ENCODE measurements around the gene MTMR3.
"Not testable (repeated sequence)": the region's sequence is repeated elsewhere in the genome, so short reads cannot be mapped to it uniquely, and the experiment has no call there.

The MTMR3 gene

GRCh38 chr22:29846290-29846689 is 36.7 kb upstream of the MTMR3 start:
- no peak for ATAC-seq (ENCODE audit: low read depth)
- Histone ChIP-seq H3K27ac (ENCODE audit: poor library complexity, severe bottlenecking) (no peak overlapping the region), H3K4me3 (ENCODE audit: severe bottlenecking) (no peak overlapping the region), H3K9me3 (ENCODE audit: severe bottlenecking) (no peaks in the 10 kb centered on the region), H3K36me3 (ENCODE audit: low read depth) (no peaks in the 10 kb centered on the region), H3K27me3 (ENCODE audit: insufficient read depth, poor library complexity, severe bottlenecking) (no peaks in the 10 kb centered on the region), H3K4me1 (ENCODE audit: insufficient read depth, poor library complexity, severe bottlenecking) (peaks cover 15% of the 10 kb centered on the region)
- DNase-seq (ENCODE audit: low spot score): no peak
- no peak for TF ChIP-seq CTCF (IDR thresholded peaks at IDR 0.05; ENCODE audit: poor library complexity, severe bottlenecking)

- Histone ChIP-seq H3K27me3 (ENCODE audit: insufficient read depth, poor library complexity, severe bottlenecking) (no peaks in the 10 kb centered on the region), H3K9me3 (ENCODE audit: severe bottlenecking) (no peaks in the 10 kb centered on the region), H3K4me3 (ENCODE audit: severe bottlenecking) (no peak overlapping the region), H3K36me3 (ENCODE audit: low read depth) (no peaks in the 10 kb centered on the region), H3K27ac (ENCODE audit: poor library complexity, severe bottlenecking) (no peak overlapping the region), H3K4me1 (ENCODE audit: insufficient read depth, poor library complexity, severe bottlenecking) (peaks cover 6% of the 10 kb centered on the region)
- DNase-seq (ENCODE audit: low spot score) (no peak), ATAC-seq (ENCODE audit: low read depth) (no peak)
- no peak for TF ChIP-seq CTCF (IDR thresholded peaks at IDR 0.05; ENCODE audit: poor library complexity, severe bottlenecking)
These were observed 34.9 kb upstream of the MTMR3 start for GRCh38 chr22:29848111-29848510.

GRCh38 chr22:29854432-29854831 is 28.5 kb upstream of the MTMR3 start:
- DNase-seq (ENCODE audit: low spot score): no peak
- Histone ChIP-seq H3K4me3 (ENCODE audit: severe bottlenecking) (no peak overlapping the region), H3K27me3 (ENCODE audit: insufficient read depth, poor library complexity, severe bottlenecking) (no peaks in the 10 kb centered on the region), H3K9me3 (ENCODE audit: severe bottlenecking) (no peaks in the 10 kb centered on the region), H3K4me1 (ENCODE audit: insufficient read depth, poor library complexity, severe bottlenecking) (no peaks in the 10 kb centered on the region), H3K36me3 (ENCODE audit: low read depth) (no peaks in the 10 kb centered on the region), H3K27ac (ENCODE audit: poor library complexity, severe bottlenecking) (no peak overlapping the region)
- no peak for ATAC-seq (ENCODE audit: low read depth)
- TF ChIP-seq CTCF (IDR thresholded peaks at IDR 0.05; ENCODE audit: poor library complexity, severe bottlenecking): no peak

GRCh38 chr22:29855611-29856181 is 27.3 kb upstream of the MTMR3 start:
- no peak overlapping the region for H3K4me3 ChIP-seq (ENCODE audit: severe bottlenecking)
- DNase-seq (ENCODE audit: low spot score): no peak
- H3K27me3 ChIP-seq (ENCODE audit: insufficient read depth, poor library complexity, severe bottlenecking): no peaks in the 10 kb centered on the region
- no peak for ATAC-seq (ENCODE audit: low read depth)
- H3K4me1 ChIP-seq (ENCODE audit: insufficient read depth, poor library complexity, severe bottlenecking): no peaks in the 10 kb centered on the region
- no peaks in the 10 kb centered on the region for H3K9me3 ChIP-seq (ENCODE audit: severe bottlenecking)
- no peaks in the 10 kb centered on the region for H3K36me3 ChIP-seq (ENCODE audit: low read depth)
- no peak for TF ChIP-seq CTCF (IDR thresholded peaks at IDR 0.05; ENCODE audit: poor library complexity, severe bottlenecking)
- no peak overlapping the region for H3K27ac ChIP-seq (ENCODE audit: poor library complexity, severe bottlenecking)

- Histone ChIP-seq H3K27me3 (ENCODE audit: insufficient read depth, poor library complexity, severe bottlenecking) (no peaks in the 10 kb centered on the region), H3K9me3 (ENCODE audit: severe bottlenecking) (no peaks in the 10 kb centered on the region), H3K4me1 (ENCODE audit: insufficient read depth, poor library complexity, severe bottlenecking) (no peaks in the 10 kb centered on the region), H3K4me3 (ENCODE audit: severe bottlenecking) (no peak overlapping the region), H3K27ac (ENCODE audit: poor library complexity, severe bottlenecking) (no peak overlapping the region), H3K36me3 (ENCODE audit: low read depth) (no peaks in the 10 kb centered on the region)
- DNase-seq (ENCODE audit: low spot score) (no peak), ATAC-seq (ENCODE audit: low read depth) (no peak)
- no peak for TF ChIP-seq CTCF (IDR thresholded peaks at IDR 0.05; ENCODE audit: poor library complexity, severe bottlenecking)
These were observed 26.5 kb upstream of the MTMR3 start for GRCh38 chr22:29856496-29856895.

GRCh38 chr22:29859030-29859429 is 23.9 kb upstream of the MTMR3 start:
- H3K27ac ChIP-seq (ENCODE audit: poor library complexity, severe bottlenecking); DNase-seq (ENCODE audit: low spot score); H3K36me3 ChIP-seq (ENCODE audit: low read depth); H3K4me3 ChIP-seq (ENCODE audit: severe bottlenecking); H3K9me3 ChIP-seq (ENCODE audit: severe bottlenecking); ATAC-seq (ENCODE audit: low read depth); H3K27me3 ChIP-seq (ENCODE audit: insufficient read depth, poor library complexity, severe bottlenecking); H3K4me1 ChIP-seq (ENCODE audit: insufficient read depth, poor library complexity, severe bottlenecking): not testable (repeated sequence)
